SJCRH30 (cell line): ENCODE results near the gene SSX4B. TPM values are rescaled to one million over a fixed set of nuclear protein-coding genes. Genes with fewer than 3 reads are reported as not detected.
"Not testable (repeated sequence)": the region's sequence is repeated elsewhere in the genome, so short reads cannot be mapped to it uniquely, and the experiment has no call there.

Source experiments
- DNase-seq, 2 experiments: peaks; one replicate each; pipeline ENCODE4 v3.0.0-alpha.2; 2015 to 2020
- H3K27ac ChIP-seq: fragments of 250-450 bp; sonication (Bioruptor Pico); 2 replicates; pipeline ENCODE4 v1.5.1; 2020; ENCODE audit warnings: mild to moderate bottlenecking, moderate library complexity
- H3K27me3 ChIP-seq: fragments of 250-450 bp; sonication (Bioruptor Pico); 2 replicates; pipeline ENCODE4 v1.5.1; 2020; ENCODE audit warnings: mild to moderate bottlenecking, moderate library complexity
- H3K36me3 ChIP-seq: fragments of 250-450 bp; sonication (Bioruptor Pico); 2 replicates; pipeline ENCODE4 v1.5.1; 2020; ENCODE audit warnings: mild to moderate bottlenecking, moderate library complexity
- H3K4me1 ChIP-seq: fragments of 250-450 bp; sonication (Bioruptor Pico); 2 replicates; pipeline ENCODE4 v1.5.1; 2020; ENCODE audit warnings: mild to moderate bottlenecking, moderate library complexity
- H3K4me3 ChIP-seq: fragments of 250-450 bp; sonication (Bioruptor Pico); 2 replicates; pipeline ENCODE4 v1.5.1; 2020; ENCODE audit warnings: mild to moderate bottlenecking, moderate library complexity
- H3K9me3 ChIP-seq: fragments of 250-450 bp; sonication (Bioruptor Pico); replicated peaks from 2 replicates; pipeline ENCODE4 v1.5.1; 2020; ENCODE audit warnings: mild to moderate bottlenecking, moderate library complexity
- total RNA-seq: library from RNA; depleted of rRNA; stranded (reverse); fragments of >200 nt; shearing (Covaris generic); gene quantifications from 2 replicates; pipeline ENCODE4 v1.2.3, GENCODE V29; 2014; rRNA removed

Gene SSX4B, protein sequence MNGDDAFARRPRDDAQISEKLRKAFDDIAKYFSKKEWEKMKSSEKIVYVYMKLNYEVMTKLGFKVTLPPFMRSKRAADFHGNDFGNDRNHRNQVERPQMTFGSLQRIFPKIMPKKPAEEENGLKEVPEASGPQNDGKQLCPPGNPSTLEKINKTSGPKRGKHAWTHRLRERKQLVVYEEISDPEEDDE
- not detected in 2 replicates for total RNA-seq

DNA sequence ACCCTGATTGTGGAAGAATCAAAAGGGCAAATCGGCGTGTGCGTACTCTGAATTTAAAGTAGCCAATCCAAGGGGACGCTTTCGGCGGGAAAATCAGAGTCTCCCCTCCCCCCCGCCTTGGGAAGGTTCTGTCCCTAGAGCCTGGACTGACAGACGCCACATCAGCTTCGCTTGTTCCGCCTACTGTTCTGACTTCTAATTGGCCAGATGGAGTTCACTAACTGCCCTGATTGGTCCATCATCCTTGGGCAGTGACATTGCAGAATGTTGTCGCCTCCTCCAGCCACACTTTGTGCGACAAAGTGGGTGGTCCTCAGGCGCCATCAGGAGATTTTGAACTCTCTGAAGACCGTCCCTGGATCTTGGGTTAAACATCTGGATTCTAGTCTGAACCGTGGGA lies at the start of gene SSX4B:
SSX4B (minus strand) TSS at position 101 of the 400 bp plus-strand sequence. CDS start 588 bp downstream, outside the sequence.
- not testable (repeated sequence) for H3K9me3 ChIP-seq, H3K4me1 ChIP-seq, H3K27me3 ChIP-seq, H3K36me3 ChIP-seq, H3K4me3 ChIP-seq, H3K27ac ChIP-seq, DNase-seq

DNA sequence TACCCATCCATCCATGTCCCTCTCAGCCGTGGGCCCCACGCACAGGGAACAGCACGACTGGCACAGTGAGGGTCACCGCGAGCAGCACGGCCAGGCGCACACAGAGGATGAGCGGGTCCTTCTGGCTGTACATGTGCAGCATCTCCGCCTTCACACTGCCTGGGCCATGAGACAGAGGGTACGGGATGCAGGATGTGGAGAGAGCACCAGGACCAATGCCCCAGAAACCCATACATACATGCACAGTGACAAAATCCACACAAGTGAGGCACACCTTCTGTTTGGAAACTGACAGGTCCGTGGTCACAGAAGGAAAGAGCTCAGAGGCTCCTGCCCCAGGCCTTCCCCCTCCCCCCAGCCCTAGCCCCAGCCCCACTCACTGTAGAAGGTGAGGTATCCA lies 48.8 kb upstream of the SSX4B start:
- Histone ChIP-seq H3K4me1 (no peaks in the 10 kb centered on the region), H3K9me3 (no peaks in the 10 kb centered on the region), H3K4me3 (no peak overlapping the region), H3K27me3 (no peaks in the 10 kb centered on the region), H3K36me3 (no peaks in the 10 kb centered on the region), H3K27ac (no peak overlapping the region)
- DNase-seq: no peak

DNA sequence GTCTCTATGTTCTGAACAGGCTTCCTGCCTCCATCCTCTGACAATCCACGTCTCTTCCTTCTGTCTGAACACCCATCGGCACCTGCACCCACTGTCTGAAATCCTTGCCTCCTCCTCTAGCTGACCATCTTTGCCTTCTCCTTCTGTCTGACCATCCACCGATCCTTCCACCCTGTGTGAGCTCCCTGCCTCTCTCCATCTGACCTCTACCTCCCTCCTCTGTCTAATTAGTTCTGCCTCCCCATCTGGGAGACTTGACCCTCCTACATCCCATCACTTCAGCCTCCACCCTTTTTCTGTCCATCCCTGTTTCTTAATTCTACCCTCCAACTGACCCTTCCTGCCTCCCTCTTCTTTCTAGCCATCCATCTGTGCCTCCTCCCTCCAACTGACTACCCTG lies 48.3 kb upstream of the SSX4B start:
- Histone ChIP-seq H3K27me3 (no peaks in the 10 kb centered on the region), H3K36me3 (no peaks in the 10 kb centered on the region), H3K4me1 (no peaks in the 10 kb centered on the region), H3K9me3 (no peaks in the 10 kb centered on the region), H3K4me3 (no peak overlapping the region), H3K27ac (no peak overlapping the region)
- no peak for DNase-seq

DNA sequence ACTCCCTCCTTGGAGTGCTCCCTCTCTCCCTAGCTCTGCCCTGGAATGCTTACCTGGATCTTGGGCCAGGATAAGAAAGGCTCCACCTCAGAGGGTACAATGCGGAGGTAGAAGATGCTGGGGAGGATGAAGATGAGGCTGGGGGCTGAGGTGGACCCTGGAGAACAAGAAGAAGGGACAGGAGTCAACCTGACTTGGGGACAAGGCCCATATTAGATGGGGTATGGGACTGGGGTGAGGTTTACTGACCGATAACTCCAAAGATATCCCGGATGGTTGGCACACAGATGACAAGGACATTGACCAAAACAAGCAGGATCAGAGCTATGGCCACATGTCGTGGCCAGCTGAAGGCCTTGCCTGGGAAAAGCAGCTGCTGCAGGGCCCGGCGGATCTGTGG lies 47.7 kb upstream of the SSX4B start:
- no peak overlapping the region for H3K27ac ChIP-seq
- H3K36me3 ChIP-seq: no peaks in the 10 kb centered on the region
- H3K4me1 ChIP-seq: no peaks in the 10 kb centered on the region
- no peak for DNase-seq
- H3K9me3 ChIP-seq: no peaks in the 10 kb centered on the region
- no peak overlapping the region for H3K4me3 ChIP-seq
- H3K27me3 ChIP-seq: no peaks in the 10 kb centered on the region

DNA sequence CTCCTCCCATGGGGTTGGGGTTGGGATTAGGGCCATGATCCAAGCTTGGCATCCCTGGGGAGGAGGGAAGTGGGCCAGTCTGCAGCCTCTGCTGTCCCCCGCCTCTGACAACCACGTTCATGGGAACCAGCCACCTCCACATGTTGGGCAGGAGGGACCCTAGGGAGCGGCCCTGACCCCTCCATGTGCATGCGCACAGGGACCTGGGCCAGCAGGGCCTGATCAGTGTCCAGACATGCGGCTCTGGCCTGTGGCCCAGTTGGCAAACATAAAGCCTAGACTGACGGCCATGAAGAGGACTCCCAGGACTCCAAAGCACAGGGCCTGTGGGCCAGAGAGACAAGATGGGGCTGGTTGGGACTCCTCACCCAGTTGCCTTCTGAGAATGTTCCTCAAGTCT lies 47.0 kb upstream of the SSX4B start:
- Histone ChIP-seq H3K9me3 (no peaks in the 10 kb centered on the region), H3K27me3 (no peaks in the 10 kb centered on the region), H3K4me1 (no peaks in the 10 kb centered on the region), H3K27ac (no peak overlapping the region), H3K4me3 (no peak overlapping the region), H3K36me3 (no peaks in the 10 kb centered on the region)
- no peak for DNase-seq

DNA sequence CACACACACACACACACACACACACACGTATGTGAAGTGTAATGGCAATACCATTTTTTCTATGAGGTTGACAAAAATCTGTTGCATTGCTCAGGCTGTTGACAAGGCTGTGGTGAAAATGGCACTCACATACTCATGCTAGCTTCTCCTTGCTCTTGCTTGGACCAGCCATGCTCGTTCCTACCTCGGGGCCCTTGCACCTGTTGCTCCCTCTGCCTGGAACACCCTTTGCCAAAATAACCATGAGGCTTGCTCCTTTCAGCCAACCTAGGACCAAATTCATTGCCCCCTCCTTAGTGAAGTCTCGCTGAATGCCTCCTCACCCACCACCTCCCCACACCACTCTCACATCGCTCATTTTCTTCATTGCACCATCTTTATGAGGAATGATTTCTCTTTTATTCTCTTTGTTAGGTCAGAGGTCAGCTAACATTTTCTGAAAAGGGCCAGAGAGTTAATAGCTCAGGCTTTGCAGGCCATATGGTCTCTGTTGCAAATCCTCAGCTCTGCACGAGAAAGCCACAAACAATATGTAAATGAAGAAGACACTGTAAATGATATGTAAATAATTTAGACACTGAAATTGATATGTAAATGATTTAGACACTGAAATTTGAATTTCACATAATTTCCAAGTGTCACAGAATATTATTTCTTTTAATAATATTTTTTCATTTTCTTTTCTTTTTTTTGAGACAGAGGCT lies 45.0 kb upstream of the SSX4B start:
- no peak overlapping the region for H3K4me3 ChIP-seq
- H3K9me3 ChIP-seq: no peaks in the 10 kb centered on the region
- DNase-seq: no peak
- H3K27me3 ChIP-seq: no peaks in the 10 kb centered on the region
- H3K27ac ChIP-seq: no peak overlapping the region
- no peaks in the 10 kb centered on the region for H3K4me1 ChIP-seq
- H3K36me3 ChIP-seq: no peaks in the 10 kb centered on the region

DNA sequence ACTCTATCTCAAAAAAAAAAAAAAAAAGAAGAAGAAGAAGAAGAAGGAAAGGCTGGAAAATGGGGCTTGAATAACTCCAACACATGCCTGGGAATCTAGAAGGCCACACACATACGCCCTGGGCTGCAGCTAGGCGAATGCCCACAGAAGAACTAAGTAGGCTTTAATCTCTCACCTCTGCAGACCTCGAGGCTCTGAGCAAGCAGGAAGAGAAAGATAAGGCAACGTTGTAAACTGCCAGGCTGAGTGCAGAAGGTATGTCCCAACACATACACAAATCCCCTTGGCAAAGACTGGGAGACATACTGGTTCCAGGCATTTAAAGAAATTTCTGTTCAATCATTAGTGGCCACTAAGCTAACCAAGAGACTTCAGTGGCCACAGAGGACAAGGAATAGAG lies 39.9 kb upstream of the SSX4B start:
- Histone ChIP-seq H3K9me3 (no peaks in the 10 kb centered on the region), H3K27ac (no peak overlapping the region), H3K27me3 (no peaks in the 10 kb centered on the region), H3K4me1 (no peaks in the 10 kb centered on the region), H3K4me3 (no peak overlapping the region), H3K36me3 (no peaks in the 10 kb centered on the region)
- DNase-seq: no peak

DNA sequence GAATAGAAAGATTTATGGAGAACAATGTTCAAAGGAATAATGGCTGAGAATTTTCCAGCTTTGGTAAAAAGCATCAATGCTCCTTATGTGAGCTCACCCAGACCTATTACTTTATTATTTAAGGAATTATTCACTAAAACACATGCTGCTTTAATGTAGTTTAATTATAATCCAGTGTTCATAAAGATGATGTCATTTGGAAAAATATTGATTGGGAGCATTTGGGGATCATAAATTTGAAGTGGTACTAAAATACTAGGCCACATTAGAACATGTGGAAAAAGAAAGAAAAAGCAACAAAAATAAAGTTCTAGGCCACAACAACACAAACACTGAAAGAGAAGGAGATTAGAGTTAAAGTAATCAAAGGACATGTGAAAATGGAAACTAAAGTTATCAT lies 38.3 kb upstream of the SSX4B start:
- Histone ChIP-seq H3K4me3 (no peak overlapping the region), H3K27me3 (no peaks in the 10 kb centered on the region), H3K36me3 (no peaks in the 10 kb centered on the region), H3K9me3 (no peaks in the 10 kb centered on the region), H3K27ac (no peak overlapping the region), H3K4me1 (no peaks in the 10 kb centered on the region)
- no peak for DNase-seq

DNA sequence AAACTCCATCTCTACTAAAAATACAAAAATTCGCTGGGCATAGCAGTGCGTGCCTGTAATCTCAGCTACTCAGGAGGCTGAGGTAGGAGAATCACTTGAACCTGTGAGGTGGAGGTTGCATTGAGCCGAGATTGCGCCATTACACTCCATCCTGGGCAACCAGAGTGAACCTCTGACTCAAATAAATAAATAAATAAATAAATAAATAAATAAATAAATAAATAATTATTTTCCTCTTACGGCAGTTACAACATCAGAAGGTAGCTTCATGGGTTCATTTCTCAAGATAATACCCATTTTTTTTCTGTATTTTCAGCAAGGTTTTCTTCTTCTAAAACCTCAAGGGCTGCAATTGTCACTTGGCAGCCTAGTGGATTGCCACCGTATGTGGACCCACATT lies 35.4 kb upstream of the SSX4B start:
- H3K36me3 ChIP-seq, H3K4me1 ChIP-seq: not testable (repeated sequence)

DNA sequence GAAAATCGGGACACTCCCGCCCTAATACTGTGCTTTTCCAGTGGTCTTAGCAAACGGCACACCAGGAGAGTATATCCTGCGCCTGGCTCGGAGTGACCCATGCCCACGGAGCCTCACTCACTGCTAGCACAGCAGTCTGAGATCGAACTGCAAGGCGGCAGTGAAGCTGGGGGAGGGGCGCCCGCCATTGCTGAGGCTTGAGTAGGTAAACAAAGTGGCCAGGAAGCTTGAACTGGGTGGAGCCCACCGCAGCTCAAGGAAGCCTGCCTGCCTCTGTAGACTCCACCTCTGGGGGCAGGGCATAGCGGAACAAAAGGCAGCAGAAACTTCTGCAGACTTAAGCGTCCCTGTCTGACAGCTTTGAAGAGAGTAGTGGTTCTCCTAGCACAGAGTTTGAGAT lies 22.0 kb upstream of the SSX4B start:
- not testable (repeated sequence) for DNase-seq, H3K4me3 ChIP-seq, H3K27ac ChIP-seq, H3K4me1 ChIP-seq, H3K27me3 ChIP-seq, H3K36me3 ChIP-seq, H3K9me3 ChIP-seq

More for the DNA sequence above, 35.4 kb upstream of the SSX4B start:
- DNase-seq, H3K27me3 ChIP-seq, H3K27ac ChIP-seq, H3K9me3 ChIP-seq, H3K4me3 ChIP-seq: not testable (repeated sequence)

DNA sequence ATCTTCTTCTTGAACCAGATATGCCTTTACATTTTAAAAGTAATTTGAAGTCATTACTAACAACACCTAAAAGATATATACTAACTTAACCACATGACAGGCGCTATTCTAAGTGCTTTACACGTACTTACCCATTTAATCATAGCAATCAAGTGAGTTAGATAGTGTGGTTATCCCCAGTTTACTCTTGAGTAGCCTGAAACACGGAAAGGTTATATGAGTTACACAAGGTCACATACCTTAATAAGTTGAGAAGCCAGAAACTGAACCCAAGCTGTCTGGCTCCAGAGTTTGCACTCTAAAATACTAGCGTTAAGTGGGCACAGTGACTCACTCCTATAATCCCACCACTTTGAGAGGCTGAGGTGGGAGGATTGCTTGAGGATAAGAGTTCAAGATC lies 18.4 kb upstream of the SSX4B start:
- DNase-seq, H3K4me3 ChIP-seq: not testable (repeated sequence)

DNA sequence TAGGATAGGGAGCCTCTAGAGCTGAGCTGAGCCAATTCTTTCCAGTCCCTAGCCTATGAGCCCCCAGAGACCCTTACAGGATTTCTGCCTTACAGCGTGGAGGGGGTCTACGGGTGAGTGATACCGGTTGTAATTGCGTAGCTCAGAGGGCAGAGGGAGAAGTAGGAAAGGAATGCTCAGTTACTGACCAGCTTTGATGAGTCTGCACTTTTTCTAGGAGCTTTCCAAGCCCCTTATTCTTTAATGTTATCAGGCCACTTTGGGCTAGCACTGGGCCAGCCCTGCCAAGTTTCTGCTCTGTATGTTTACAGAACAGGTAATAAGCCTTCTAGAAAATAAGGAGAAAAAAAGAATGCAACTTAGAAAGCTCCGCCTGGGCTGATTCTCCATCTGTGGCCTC lies 17.8 kb upstream of the SSX4B start:
- H3K36me3 ChIP-seq, H3K9me3 ChIP-seq, H3K27me3 ChIP-seq, H3K27ac ChIP-seq, H3K4me3 ChIP-seq, DNase-seq, H3K4me1 ChIP-seq: not testable (repeated sequence)

More for the DNA sequence above, 18.4 kb upstream of the SSX4B start:
- not testable (repeated sequence) for H3K27me3 ChIP-seq, H3K4me1 ChIP-seq, H3K9me3 ChIP-seq, H3K36me3 ChIP-seq, H3K27ac ChIP-seq

DNA sequence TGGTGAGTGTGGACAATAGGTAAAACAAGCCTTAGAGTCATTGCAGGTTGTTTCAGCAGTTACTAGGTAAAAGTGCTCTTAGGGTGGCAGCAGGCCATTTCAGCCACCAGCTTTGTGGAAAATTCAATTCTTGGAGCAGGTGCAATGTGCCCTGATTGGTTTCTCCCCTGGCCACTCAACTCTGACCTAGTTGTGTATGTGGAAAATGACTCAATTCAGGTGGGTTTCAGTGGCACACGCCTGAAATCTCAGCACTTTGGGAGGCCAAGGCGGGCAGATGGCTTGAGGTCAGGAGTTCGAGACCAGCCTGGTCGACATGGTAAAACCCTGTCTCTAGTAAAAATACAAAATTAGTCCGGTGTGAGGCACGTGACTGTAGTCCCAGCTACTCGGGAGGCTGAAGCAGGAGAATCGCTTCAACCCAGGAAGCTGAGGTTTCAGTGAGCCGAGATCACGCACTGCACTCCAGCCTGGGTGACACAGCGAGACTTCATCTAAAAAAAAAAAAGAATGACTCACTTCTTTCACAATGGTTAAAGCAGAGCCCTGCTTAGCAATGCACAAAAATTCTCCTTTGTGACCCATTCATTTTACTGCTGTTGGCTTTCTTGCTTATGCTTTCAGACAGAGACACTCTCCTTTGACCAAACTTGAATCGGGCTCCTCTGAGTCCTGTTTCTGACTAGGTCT lies 15.4 kb upstream of the SSX4B start:
- not testable (repeated sequence) for H3K36me3 ChIP-seq, H3K27ac ChIP-seq, H3K27me3 ChIP-seq, DNase-seq, H3K9me3 ChIP-seq, H3K4me3 ChIP-seq, H3K4me1 ChIP-seq

DNA sequence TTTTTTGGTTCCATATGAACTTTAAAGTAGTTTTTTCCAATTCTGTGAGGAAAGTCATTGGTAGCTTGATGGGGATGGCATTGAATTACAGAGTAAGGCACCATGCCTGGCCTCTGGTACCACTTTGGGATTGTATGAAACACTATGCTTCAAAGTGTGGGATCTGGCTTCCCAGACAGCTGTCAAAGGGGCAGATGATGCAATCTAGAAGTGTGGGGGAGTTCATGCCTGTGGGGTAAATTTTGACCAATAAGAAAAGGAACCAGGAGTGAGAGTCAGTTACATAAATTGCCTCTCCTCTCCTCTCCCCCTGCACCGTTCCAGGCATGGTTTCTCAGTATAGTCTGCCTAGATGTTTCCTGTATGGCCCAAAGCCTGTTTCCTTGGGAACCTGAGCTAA lies 13.9 kb downstream of the SSX4B start:
- DNase-seq: peak; percentile 0 to 1
- not testable (repeated sequence) for H3K27ac ChIP-seq, H3K4me3 ChIP-seq, H3K4me1 ChIP-seq, H3K27me3 ChIP-seq, H3K9me3 ChIP-seq, H3K36me3 ChIP-seq

DNA sequence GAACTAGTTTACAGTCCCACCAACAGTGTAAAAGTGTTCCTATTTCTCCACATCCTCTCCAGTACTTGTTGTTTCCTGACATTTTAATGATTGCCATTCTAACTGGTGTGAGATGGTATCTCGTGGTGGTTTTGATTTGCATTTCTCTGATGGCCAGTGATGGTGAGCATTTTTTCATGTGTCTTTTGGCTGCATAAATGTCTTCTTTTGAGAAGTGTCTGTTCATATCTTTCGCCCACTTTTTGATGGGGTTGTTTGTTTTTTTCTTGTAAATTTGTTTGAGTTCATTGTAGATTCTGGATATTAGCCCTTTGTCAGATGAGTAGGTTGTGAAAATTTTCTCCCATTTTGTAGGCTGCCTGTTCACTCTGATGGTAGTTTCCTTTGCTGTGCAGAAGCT lies 14.8 kb downstream of the SSX4B start:
- not testable (repeated sequence) for H3K4me3 ChIP-seq, H3K27ac ChIP-seq, H3K9me3 ChIP-seq, DNase-seq, H3K36me3 ChIP-seq, H3K27me3 ChIP-seq, H3K4me1 ChIP-seq

DNA sequence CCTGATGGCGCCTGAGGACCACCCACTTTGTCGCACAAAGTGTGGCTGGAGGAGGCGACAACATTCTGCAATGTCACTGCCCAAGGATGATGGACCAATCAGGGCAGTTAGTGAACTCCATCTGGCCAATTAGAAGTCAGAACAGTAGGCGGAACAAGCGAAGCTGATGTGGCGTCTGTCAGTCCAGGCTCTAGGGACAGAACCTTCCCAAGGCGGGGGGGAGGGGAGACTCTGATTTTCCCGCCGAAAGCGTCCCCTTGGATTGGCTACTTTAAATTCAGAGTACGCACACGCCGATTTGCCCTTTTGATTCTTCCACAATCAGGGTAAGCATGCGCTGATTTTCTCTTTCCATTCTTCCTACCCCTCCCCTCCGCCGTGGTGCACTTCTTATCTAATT lies 28.5 kb downstream of the SSX4B start, which contains the start of gene SSX4:
SSX4 (plus strand) TSS at position 301 of the 400 bp plus-strand sequence. CDS start 515 bp downstream, outside the sequence.
- H3K4me1 ChIP-seq, H3K27me3 ChIP-seq, DNase-seq, H3K27ac ChIP-seq, H3K36me3 ChIP-seq, H3K9me3 ChIP-seq, H3K4me3 ChIP-seq: not testable (repeated sequence)
